BE2C (cell line): ENCODE data around the gene RPP40.

Experiments used
- DNase-seq: peaks from one replicate; pipeline ENCODE4 v3.0.0-alpha.2; 2020
- H3K27me3 ChIP-seq: fragments of 250-450 bp; sonication (Bioruptor Pico); 2 replicates; pipeline ENCODE4 v1.5.1; 2020; ENCODE audit warnings: mild to moderate bottlenecking
- H3K36me3 ChIP-seq: fragments of 250-450 bp; sonication (Bioruptor Pico); 2 replicates; pipeline ENCODE4 v1.5.1; 2020; ENCODE audit warnings: mild to moderate bottlenecking
- H3K4me1 ChIP-seq: fragments of 250-450 bp; sonication (Bioruptor Pico); 2 replicates; pipeline ENCODE4 v1.5.1; 2020
- H3K4me3 ChIP-seq: 2 replicates; pipeline ENCODE4 v1.5.1; 2011; ENCODE audit warnings: low read depth, low read length
- H3K9me3 ChIP-seq: fragments of 250-450 bp; sonication (Bioruptor Pico); 2 replicates; pipeline ENCODE4 v1.5.1; 2020
- TF ChIP-seq, protein P1 (sequence below): IDR thresholded peaks from 2 replicates; pipeline ENCODE4 v1.5.1; 2012; ENCODE audit warnings: mild to moderate bottlenecking, low read depth, low read length

Gene RPP40

DNA sequence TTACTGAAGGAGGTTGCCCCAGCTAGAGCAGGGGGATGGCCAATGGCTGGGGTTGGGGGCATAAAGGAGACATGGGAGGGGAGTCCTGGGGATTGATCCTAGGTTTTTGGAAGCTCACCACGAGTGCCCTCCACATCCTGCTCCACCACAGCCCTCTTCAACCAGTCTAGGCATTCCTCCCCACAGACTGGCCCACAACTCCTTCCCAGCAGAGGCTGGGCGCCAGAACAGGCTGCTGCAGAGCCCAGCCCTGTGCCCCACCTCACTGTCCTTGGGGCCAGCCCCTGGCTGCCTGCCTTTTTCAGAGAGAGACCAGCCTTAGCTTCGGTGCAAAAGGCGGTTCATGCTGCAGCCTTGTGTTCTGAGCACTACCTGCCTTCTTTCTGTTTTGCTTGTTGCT lies 16.4 kb downstream of the RPP40 start:
- H3K36me3 ChIP-seq = no peaks in the 10 kb centered on the region
- H3K4me1 ChIP-seq = no peaks in the 10 kb centered on the region
- peaks cover 3% of the 10 kb centered on the region; the same call in 1 of the 2 replicates for H3K27me3 ChIP-seq
- H3K4me3 ChIP-seq = no peak overlapping the region
- TF ChIP-seq, protein P1, sequence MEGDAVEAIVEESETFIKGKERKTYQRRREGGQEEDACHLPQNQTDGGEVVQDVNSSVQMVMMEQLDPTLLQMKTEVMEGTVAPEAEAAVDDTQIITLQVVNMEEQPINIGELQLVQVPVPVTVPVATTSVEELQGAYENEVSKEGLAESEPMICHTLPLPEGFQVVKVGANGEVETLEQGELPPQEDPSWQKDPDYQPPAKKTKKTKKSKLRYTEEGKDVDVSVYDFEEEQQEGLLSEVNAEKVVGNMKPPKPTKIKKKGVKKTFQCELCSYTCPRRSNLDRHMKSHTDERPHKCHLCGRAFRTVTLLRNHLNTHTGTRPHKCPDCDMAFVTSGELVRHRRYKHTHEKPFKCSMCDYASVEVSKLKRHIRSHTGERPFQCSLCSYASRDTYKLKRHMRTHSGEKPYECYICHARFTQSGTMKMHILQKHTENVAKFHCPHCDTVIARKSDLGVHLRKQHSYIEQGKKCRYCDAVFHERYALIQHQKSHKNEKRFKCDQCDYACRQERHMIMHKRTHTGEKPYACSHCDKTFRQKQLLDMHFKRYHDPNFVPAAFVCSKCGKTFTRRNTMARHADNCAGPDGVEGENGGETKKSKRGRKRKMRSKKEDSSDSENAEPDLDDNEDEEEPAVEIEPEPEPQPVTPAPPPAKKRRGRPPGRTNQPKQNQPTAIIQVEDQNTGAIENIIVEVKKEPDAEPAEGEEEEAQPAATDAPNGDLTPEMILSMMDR = no peak
- DNase-seq = no peak
- no peaks in the 10 kb centered on the region for H3K9me3 ChIP-seq

DNA sequence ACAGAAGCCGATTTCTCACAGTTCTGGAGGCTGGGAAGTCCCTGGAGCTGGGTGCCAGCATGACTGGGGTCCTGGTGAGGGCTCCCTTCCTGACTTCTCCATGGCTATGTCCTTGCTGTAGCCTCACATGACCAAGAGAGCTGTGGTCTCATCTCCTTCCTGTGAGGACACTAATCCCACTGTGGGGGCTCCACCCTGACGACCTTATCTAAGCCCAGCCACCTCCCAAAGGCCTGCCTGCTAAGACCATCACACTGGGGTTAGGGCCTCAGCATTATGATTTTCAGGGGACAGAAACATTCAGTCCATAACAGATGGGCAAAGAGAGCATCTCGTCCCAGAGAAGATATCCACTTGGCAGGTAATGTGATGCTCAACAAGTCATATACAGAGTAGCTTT lies 16.8 kb downstream of the RPP40 start:
- DNase-seq = no peak
- no peaks in the 10 kb centered on the region for H3K9me3 ChIP-seq
- H3K4me3 ChIP-seq = no peak overlapping the region
- TF ChIP-seq, protein P1 = no peak
- no peaks in the 10 kb centered on the region for H3K4me1 ChIP-seq
- peaks cover 3% of the 10 kb centered on the region; the same call in 1 of the 2 replicates for H3K27me3 ChIP-seq
- no peaks in the 10 kb centered on the region for H3K36me3 ChIP-seq

DNA sequence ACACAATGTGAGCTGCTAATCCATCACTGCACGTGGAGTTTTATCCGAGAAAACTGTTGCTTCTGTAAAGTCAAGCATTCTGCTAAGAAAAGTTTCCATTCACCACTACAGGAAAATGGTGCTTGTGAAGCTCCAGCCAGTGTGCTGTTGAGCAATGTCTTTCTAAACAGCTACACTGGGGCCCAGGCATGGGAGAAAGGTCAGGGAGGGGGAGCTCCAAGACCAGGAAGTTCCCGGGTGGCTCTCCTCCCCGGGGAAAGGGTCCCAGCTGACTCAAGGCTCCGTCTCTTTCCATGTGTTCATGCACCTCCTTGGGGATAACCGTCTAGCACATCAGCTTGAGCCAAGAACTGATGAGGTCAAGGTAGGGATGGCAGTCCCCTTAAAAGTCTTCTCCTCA lies 20.5 kb downstream of the RPP40 start:
- H3K4me1 ChIP-seq = no peaks in the 10 kb centered on the region
- no peak for DNase-seq
- peaks cover 3% of the 10 kb centered on the region; the same call in 1 of the 2 replicates for H3K27me3 ChIP-seq
- H3K9me3 ChIP-seq = no peaks in the 10 kb centered on the region
- no peaks in the 10 kb centered on the region for H3K36me3 ChIP-seq
- H3K4me3 ChIP-seq = no peak overlapping the region
- TF ChIP-seq, protein P1 = no peak

DNA sequence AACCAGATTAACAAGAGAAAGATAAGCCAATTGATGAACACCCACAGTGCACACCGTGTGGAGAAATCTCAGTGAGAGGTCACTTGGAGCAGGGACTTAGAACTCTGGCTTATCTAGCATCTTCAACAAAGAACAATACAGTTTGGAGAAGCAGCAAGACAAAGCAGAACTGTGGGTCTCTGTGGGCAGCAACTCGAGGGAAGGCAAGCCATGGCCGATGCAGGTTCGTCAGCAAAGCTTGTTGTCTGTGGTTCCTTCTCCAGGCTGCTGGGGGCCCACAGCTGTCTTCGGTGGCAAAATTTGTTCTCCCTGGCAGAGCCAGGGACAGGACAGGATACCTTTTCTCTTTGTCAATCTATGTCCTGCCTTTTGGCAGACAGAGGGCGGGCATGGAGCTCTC lies 22.1 kb downstream of the RPP40 start:
- Histone ChIP-seq H3K27me3 (peaks cover 3% of the 10 kb centered on the region; the same call in 1 of the 2 replicates), H3K4me1 (no peaks in the 10 kb centered on the region), H3K36me3 (no peaks in the 10 kb centered on the region), H3K4me3 (no peak overlapping the region), H3K9me3 (no peaks in the 10 kb centered on the region)
- DNase-seq = no peak
- TF ChIP-seq, protein P1 = no peak

DNA sequence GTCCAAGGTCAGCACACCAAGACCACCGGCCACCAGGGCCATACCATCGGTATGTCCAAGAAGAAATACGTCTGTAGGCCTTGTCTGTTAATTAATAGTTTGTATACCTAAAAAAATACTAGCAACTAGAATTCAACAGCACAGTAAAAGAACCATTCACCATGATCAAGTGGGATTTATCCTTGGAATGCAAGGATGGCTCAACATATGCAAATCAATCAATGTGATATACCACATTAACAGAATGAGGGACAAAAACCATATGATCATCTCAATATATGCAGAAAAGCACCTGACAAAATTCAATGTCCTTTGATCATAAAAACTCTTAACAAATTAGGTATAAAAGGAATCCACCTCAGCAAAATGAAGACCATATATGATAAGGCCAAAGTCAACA lies 24.4 kb downstream of the RPP40 start:
- TF ChIP-seq, protein P1 = no peak
- Histone ChIP-seq H3K9me3 (no peaks in the 10 kb centered on the region), H3K36me3 (no peaks in the 10 kb centered on the region), H3K4me1 (no peaks in the 10 kb centered on the region), H3K4me3 (no peak overlapping the region), H3K27me3 (no peaks in the 10 kb centered on the region)
- no peak for DNase-seq

DNA sequence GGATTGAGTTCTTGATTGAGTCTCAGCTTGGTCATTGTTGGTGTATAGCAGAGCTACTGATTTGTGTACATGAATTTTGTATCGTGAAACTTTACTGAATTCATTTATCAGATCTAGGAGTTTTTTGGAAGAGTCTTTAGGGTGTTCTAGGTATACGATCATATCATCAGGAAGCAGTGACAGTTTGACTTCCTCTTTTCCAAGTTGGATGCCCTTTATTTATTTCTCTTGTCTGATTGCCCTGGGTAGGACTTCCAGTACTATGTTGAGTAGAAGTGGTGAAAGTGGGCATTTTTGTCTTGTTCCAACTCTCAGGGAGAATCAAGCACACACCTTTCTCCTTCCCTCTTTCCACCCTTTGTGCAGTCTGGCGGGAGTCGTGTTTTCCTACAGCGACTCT lies 26.4 kb downstream of the RPP40 start:
- TF ChIP-seq, protein P1 = no peak
- H3K27me3 ChIP-seq = no peaks in the 10 kb centered on the region
- no peak overlapping the region for H3K4me3 ChIP-seq
- no peaks in the 10 kb centered on the region for H3K9me3 ChIP-seq
- H3K36me3 ChIP-seq = no peaks in the 10 kb centered on the region
- DNase-seq = no peak
- no peaks in the 10 kb centered on the region for H3K4me1 ChIP-seq
